SU-DHL-6 (cell line): ENCODE results near the gene BEST1.

Experiments used
- EZH2phosphoT487 ChIP-seq: fragments of 200-600 bp; sonication (generic), shearing (Covaris generic); conservative IDR thresholded peaks from 2 replicates; pipeline ENCODE4 v1.6.1; 2018; ENCODE audit warnings: mild to moderate bottlenecking, antibody characterized with exemption, low read length, moderate library complexity, mixed read lengths
- TF ChIP-seq, protein P1 (sequence below): fragments of 200-600 bp; sonication (generic); IDR thresholded peaks from one replicate; pipeline ENCODE4 v1.5.1; 2017; ENCODE audit warnings: antibody characterized with exemption, mild to moderate bottlenecking, low read length, moderate library complexity; ENCODE audit not compliant: insufficient read depth, poor library complexity, severe bottlenecking

DNA sequence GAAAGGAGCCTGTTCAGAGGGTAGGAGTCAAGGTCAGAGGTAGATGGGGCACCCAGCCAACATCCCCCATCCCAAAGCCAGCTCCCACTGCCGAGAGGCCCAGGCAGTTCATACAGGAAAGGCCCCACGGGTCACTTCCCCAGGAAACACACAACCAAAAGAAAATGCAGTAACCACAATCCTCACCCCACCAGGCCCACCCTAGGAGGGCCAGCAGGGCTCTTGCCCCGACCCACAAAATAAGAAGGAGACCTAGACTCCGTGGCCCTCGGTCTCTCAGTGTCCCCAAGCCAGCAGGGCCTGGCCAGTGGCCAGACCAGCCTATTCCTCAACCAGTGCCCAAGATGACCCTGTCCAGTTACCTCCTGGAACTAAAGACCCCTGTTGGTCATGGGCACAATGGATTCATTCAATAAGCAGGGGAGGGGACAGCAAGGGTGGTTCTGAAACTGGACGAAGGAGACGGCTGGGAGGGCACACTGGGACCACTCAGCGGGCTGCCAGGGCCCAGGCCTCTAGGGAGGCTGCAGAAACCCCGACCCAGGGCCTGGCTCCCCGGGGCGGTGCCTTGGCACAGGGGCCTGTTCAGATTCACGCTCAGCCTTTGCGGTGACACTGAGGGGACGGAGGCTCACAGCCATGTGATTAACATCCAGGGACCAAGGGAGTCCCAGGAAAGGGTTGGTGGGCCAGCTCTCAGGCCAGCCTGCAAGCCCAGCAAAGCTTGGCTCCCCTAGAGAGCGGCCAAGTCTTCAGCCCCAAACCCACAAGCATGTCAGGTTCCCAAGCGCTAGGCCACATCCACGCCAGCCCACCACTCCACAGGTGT lies 38.2 kb upstream of the BEST1 start:
- TF ChIP-seq, protein P1, sequence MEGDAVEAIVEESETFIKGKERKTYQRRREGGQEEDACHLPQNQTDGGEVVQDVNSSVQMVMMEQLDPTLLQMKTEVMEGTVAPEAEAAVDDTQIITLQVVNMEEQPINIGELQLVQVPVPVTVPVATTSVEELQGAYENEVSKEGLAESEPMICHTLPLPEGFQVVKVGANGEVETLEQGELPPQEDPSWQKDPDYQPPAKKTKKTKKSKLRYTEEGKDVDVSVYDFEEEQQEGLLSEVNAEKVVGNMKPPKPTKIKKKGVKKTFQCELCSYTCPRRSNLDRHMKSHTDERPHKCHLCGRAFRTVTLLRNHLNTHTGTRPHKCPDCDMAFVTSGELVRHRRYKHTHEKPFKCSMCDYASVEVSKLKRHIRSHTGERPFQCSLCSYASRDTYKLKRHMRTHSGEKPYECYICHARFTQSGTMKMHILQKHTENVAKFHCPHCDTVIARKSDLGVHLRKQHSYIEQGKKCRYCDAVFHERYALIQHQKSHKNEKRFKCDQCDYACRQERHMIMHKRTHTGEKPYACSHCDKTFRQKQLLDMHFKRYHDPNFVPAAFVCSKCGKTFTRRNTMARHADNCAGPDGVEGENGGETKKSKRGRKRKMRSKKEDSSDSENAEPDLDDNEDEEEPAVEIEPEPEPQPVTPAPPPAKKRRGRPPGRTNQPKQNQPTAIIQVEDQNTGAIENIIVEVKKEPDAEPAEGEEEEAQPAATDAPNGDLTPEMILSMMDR, result no peak
- TF ChIP-seq EZH2phosphoT487, result no peak
